ENCODE results near the gene CCDC174.

DNA sequence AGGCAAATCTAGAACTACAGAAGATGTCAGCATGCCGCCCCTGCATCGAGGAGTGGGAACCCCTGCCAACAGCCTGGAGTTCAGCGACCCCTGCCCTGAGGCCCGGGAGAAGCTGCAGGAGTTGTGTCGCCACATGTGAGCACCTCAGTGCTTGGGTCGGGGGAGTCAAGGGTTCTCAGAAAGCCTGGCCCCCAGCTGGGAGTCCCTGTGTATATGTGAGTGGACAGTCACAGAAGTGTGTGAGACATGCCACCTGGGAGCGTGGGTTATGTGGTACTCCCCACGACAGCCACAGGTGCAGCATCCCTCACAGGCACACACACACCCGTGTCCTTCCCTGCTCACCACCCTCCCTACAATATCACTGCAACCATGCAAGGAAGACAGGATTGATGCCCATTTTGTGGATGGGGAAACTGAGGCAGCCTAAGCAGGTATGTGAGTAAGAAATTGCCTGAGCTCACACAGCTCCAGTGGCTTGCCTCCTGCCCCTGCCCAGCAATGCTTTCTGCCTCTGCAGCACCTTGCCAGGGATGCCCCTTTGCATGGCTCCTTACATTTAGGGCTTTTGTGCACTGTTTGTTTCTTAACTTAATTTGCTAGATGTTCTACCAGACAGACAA, 51.7 kb downstream of the CCDC174 start:
- TF ChIP-seq, protein P1, sequence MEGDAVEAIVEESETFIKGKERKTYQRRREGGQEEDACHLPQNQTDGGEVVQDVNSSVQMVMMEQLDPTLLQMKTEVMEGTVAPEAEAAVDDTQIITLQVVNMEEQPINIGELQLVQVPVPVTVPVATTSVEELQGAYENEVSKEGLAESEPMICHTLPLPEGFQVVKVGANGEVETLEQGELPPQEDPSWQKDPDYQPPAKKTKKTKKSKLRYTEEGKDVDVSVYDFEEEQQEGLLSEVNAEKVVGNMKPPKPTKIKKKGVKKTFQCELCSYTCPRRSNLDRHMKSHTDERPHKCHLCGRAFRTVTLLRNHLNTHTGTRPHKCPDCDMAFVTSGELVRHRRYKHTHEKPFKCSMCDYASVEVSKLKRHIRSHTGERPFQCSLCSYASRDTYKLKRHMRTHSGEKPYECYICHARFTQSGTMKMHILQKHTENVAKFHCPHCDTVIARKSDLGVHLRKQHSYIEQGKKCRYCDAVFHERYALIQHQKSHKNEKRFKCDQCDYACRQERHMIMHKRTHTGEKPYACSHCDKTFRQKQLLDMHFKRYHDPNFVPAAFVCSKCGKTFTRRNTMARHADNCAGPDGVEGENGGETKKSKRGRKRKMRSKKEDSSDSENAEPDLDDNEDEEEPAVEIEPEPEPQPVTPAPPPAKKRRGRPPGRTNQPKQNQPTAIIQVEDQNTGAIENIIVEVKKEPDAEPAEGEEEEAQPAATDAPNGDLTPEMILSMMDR (IDR thresholded peaks at IDR 0.05; ENCODE audit: extremely low read depth in 1 of 2, insufficient read depth in 1 of 2, low read depth in 1 of 2, low read length in 2 of 2) = no peak
- no peak for TF ChIP-seq POLR2A (IDR thresholded peaks at IDR 0.05; ENCODE audit: low read depth, low read length)
- TF ChIP-seq JUN (IDR thresholded peaks at IDR 0.05; ENCODE audit: borderline replicate concordance, insufficient read depth, insufficient read length, low read depth) = no peak
- no peak for TF ChIP-seq EZH2 (IDR thresholded peaks at IDR 0.05; ENCODE audit: borderline replicate concordance, low read depth, low read length, severe bottlenecking)
- TF ChIP-seq POLR2AphosphoS5 (IDR thresholded peaks at IDR 0.05; ENCODE audit: insufficient read depth, low read depth, low read length) = no peak
- TF ChIP-seq FOS (IDR thresholded peaks at IDR 0.05; ENCODE audit: borderline replicate concordance, insufficient read depth, low read length) = no peak
- TF ChIP-seq, protein P2, sequence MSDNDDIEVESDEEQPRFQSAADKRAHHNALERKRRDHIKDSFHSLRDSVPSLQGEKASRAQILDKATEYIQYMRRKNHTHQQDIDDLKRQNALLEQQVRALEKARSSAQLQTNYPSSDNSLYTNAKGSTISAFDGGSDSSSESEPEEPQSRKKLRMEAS (IDR thresholded peaks at IDR 0.05; ENCODE audit: insufficient read depth, insufficient read length) = no peak
- no peak for TF ChIP-seq GATA2 (IDR thresholded peaks at IDR 0.05; ENCODE audit: insufficient read depth, insufficient read length, low read depth, low read length)

All from endothelial cell of umbilical vein (primary cell).